ENCODE data around the gene ELFN2.

The ELFN2 gene

DNA sequence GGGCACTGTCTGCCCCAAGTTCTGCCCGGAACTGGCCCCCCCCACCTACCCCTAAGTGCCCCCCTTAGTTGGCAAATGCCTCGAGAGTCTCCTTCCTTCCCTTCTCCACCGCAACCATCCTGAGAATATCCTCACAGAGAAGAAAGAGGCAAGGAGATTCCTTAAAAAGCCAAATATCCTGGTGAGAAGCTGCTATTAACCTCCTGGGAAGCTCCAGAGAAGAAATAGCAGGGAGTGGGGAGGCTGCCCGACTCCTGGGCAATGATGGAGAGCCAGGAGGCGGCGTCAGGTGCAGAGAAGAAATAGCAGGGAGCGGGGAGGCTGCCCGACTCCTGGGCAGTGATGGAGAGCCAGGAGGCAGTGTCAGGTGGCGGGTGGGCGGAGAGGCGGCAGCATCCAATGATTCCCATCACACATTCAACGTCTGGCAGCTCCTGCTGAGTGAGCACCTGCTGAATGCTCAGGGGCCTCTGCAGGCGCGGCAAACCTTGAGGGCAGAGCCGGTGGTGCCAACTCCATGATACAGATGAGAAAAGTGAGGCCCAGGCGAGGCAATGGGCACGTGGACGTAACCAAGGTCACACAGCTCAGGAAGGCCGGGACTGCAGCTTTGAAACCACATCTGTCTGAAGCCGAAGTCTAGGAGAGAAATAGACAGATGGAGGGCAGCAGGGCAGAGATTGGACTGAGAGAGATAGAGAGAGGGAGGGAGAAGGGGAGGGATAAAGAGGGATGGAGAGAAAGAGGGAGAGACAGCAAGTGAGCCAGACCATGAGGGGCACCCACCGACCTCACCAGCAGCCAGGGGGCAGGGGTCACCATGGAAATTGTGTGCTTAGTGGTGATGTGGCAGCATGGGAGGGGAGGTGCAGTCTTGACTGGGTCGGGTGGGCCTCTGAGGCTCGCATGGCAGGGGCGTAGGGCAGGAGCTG, 86.7 kb downstream of the ELFN2 start:
- Histone ChIP-seq H4K91ac (ENCODE audit: low read depth, low read length, poor library complexity) (no peak overlapping the region), H3K14ac (ENCODE audit: low read length) (no peak overlapping the region), H2BK5ac (ENCODE audit: low read length) (no peak overlapping the region), H2AFZ (ENCODE audit: low read length) (no peak overlapping the region), H3K9me3 (replicated peaks in 1 of 2; ENCODE audit: control insufficient read depth in 2 of 2, insufficient read depth in 1 of 2, low read depth in 1 of 2, low read length in 2 of 2) (no peaks in the 10 kb centered on the region), H2AK5ac (ENCODE audit: low read depth, low read length) (peak overlapping the region; percentile 85), H3K4me2 (ENCODE audit: insufficient read depth, low read length, poor library complexity, severe bottlenecking) (no peak overlapping the region), H3K36me3 (replicated peaks in 1 of 2; ENCODE audit: control insufficient read depth in 2 of 2, insufficient read depth in 2 of 2, low read length in 2 of 2) (no peaks in the 10 kb centered on the region), H2BK120ac (ENCODE audit: low read depth, low read length) (peak overlapping the region; percentile 77), H3K9ac (ENCODE audit: low read depth, low read length, poor library complexity) (no peak overlapping the region), H3K27ac (replicated peaks; ENCODE audit: low read length) (no peak overlapping the region), H3K79me1 (ENCODE audit: low read depth, low read length) (no peaks in the 10 kb centered on the region), H3K4me1 (ENCODE audit: control insufficient read depth in 2 of 2, insufficient read depth in 1 of 2, low read depth in 1 of 2, low read length in 2 of 2) (peaks cover 0 to 18% of the 10 kb centered on the region in 2 donors), H3K18ac (ENCODE audit: low read length) (peak overlapping the region; percentile 80), H2BK12ac (ENCODE audit: low read length) (peak overlapping the region; percentile 67), H4K8ac (ENCODE audit: low read depth, low read length) (peak overlapping the region; percentile 56), H3K4ac (ENCODE audit: low read length) (no peak overlapping the region), H2BK15ac (ENCODE audit: low read length) (peak overlapping the region; percentile 77), H3K4me3 (ENCODE audit: low read length in 2 of 2) (peak overlapping the region in 1 of 2 donors; percentile 12), H3K23ac (ENCODE audit: low read depth, low read length, poor library complexity) (peak overlapping the region; percentile 11), H3K27me3 (ENCODE audit: control insufficient read depth in 3 of 3, insufficient read depth in 3 of 3, low read depth in 1 of 3, low read length in 3 of 3) (peaks cover 0 to 78% (median 10%) of the 10 kb centered on the region in 3 experiments)
- DNase-seq (ENCODE audit: low spot score): no peak
- WGBS, 2 donors (ENCODE audit: extremely low coverage in 2 of 2, insufficient read length in 2 of 2, insufficient replicate concordance in 1 of 2): no CpG with 5 or more reads among the region's 24 CpGs

DNA sequence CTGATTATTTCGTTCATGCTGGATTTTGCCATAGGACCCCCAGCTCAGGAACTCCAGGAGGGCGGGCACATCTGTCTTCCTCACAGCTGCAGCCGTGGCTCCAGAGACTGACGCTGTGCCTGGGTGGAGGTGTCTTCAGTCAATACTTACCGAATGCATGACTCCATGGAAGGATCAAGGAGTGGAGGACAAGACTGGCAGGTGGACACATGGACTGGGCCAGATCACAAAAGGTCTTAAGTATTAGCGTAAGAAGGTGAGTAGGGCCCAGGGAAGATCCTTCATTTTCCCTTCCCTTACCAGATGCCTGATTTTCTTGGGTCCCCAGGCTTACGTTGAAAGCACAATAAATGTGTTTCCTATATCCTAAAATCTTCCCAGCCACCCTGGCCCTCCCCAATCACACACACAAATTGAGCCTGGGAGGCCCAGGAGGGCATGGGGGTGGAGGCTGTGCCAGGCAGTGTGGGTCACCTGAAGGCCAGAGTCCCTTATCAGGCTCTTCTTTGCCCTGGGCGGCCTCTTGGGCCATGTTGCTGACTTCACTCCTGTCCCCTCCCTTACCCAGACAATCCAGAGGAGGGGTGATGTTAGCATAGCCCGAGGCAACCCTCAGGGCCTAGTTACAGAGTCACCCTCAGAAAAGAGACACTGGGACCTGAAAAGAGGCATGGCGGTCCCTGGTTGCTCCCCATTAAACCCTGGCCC, 88.6 kb downstream of the ELFN2 start:
- H4K91ac ChIP-seq (ENCODE audit: low read depth, low read length, poor library complexity): peak overlapping the region; percentile 13
- no CpG with 5 or more reads among the region's 10 CpGs for WGBS, 2 donors (ENCODE audit: extremely low coverage in 2 of 2, insufficient read length in 2 of 2, insufficient replicate concordance in 1 of 2)
- H3K27ac ChIP-seq (replicated peaks; ENCODE audit: low read length): no peak overlapping the region
- H3K27me3 ChIP-seq (ENCODE audit: control insufficient read depth in 3 of 3, insufficient read depth in 3 of 3, low read depth in 1 of 3, low read length in 3 of 3): peaks cover 0 to 90% (median 29%) of the 10 kb centered on the region in 3 experiments
- H2BK120ac ChIP-seq (ENCODE audit: low read depth, low read length): no peak overlapping the region
- H3K4me2 ChIP-seq (ENCODE audit: insufficient read depth, low read length, poor library complexity, severe bottlenecking): no peak overlapping the region
- peak overlapping the region in 1 of 2 donors; percentile 23 for H3K4me3 ChIP-seq (ENCODE audit: low read length in 2 of 2)
- no peaks in the 10 kb centered on the region for H3K79me1 ChIP-seq (ENCODE audit: low read depth, low read length)
- H2AK5ac ChIP-seq (ENCODE audit: low read depth, low read length): peak overlapping the region; percentile 88
- no peaks in the 10 kb centered on the region for H3K36me3 ChIP-seq (replicated peaks in 1 of 2; ENCODE audit: control insufficient read depth in 2 of 2, insufficient read depth in 2 of 2, low read length in 2 of 2)
- peak overlapping the region; percentile 33 for H2BK12ac ChIP-seq (ENCODE audit: low read length)
- H3K9me3 ChIP-seq (replicated peaks in 1 of 2; ENCODE audit: control insufficient read depth in 2 of 2, insufficient read depth in 1 of 2, low read depth in 1 of 2, low read length in 2 of 2): no peaks in the 10 kb centered on the region
- no peak overlapping the region for H4K8ac ChIP-seq (ENCODE audit: low read depth, low read length)
- DNase-seq (ENCODE audit: low spot score): no peak
- H3K9ac ChIP-seq (ENCODE audit: low read depth, low read length, poor library complexity): no peak overlapping the region
- H2AFZ ChIP-seq (ENCODE audit: low read length): no peak overlapping the region
- no peak overlapping the region for H3K14ac ChIP-seq (ENCODE audit: low read length)
- no peak overlapping the region for H3K23ac ChIP-seq (ENCODE audit: low read depth, low read length, poor library complexity)
- H3K18ac ChIP-seq (ENCODE audit: low read length): peak overlapping the region; percentile 65
- no peak overlapping the region for H3K4ac ChIP-seq (ENCODE audit: low read length)
- peaks cover 0 to 23% of the 10 kb centered on the region in 2 donors for H3K4me1 ChIP-seq (ENCODE audit: control insufficient read depth in 2 of 2, insufficient read depth in 1 of 2, low read depth in 1 of 2, low read length in 2 of 2)
- no peak overlapping the region for H2BK5ac ChIP-seq (ENCODE audit: low read length)
- H2BK15ac ChIP-seq (ENCODE audit: low read length): no peak overlapping the region

DNA sequence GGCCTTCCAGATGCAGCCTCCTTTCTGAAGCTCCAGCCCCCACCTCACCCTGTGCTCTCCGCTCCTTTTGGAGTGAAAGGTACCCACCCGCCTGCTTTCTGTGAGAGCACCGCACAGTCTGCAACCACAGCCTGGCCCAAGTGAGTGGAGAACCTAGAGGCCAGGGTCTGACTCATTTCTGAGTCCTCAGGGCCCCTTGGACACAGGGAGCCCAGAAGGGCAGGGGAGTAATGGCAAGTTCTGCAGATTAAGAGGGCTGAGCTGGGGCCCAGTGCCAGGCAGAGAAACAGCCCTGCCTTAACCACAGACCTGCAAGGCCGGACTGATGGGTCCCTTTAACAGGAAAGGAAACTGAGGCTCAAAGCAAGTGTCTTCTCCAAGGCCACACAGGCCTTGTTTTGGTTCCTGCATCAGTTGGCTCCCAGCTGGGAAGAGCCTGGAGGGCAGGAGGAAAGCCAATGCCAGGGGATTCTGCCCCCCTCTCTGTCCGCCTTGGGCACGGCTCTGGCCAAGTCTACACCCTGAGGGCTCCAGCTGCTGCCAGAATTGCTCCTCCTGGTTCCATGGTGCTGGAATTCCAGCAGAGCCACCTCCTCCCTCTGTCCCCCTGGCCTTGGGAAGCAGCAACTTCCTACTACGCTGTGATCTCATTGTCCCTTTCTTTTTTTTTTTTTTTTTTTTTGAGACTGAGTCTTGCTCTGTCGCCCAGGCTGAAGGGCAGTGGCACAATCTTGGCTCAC, 89.9 kb downstream of the ELFN2 start:
- no peak overlapping the region for H2BK5ac ChIP-seq (ENCODE audit: low read length)
- no peak overlapping the region for H3K4ac ChIP-seq (ENCODE audit: low read length)
- no peak overlapping the region for H3K4me3 ChIP-seq (ENCODE audit: low read length in 2 of 2)
- no peak overlapping the region for H3K14ac ChIP-seq (ENCODE audit: low read length)
- peak overlapping the region; percentile 89 for H2AK5ac ChIP-seq (ENCODE audit: low read depth, low read length)
- H3K9ac ChIP-seq (ENCODE audit: low read depth, low read length, poor library complexity): no peak overlapping the region
- peak overlapping the region; percentile 87 for H2BK15ac ChIP-seq (ENCODE audit: low read length)
- peak overlapping the region; percentile 19 for H3K23ac ChIP-seq (ENCODE audit: low read depth, low read length, poor library complexity)
- H3K27ac ChIP-seq (replicated peaks; ENCODE audit: low read length): no peak overlapping the region
- no peak overlapping the region for H4K8ac ChIP-seq (ENCODE audit: low read depth, low read length)
- no peaks in the 10 kb centered on the region for H3K36me3 ChIP-seq (replicated peaks in 1 of 2; ENCODE audit: control insufficient read depth in 2 of 2, insufficient read depth in 2 of 2, low read length in 2 of 2)
- no peak overlapping the region for H2AFZ ChIP-seq (ENCODE audit: low read length)
- DNase-seq (ENCODE audit: low spot score): no peak
- H3K18ac ChIP-seq (ENCODE audit: low read length): peak overlapping the region; percentile 78
- peaks cover 0 to 23% of the 10 kb centered on the region in 2 donors for H3K4me1 ChIP-seq (ENCODE audit: control insufficient read depth in 2 of 2, insufficient read depth in 1 of 2, low read depth in 1 of 2, low read length in 2 of 2)
- H3K4me2 ChIP-seq (ENCODE audit: insufficient read depth, low read length, poor library complexity, severe bottlenecking): no peak overlapping the region
- H3K9me3 ChIP-seq (replicated peaks in 1 of 2; ENCODE audit: control insufficient read depth in 2 of 2, insufficient read depth in 1 of 2, low read depth in 1 of 2, low read length in 2 of 2): no peaks in the 10 kb centered on the region
- no peak overlapping the region for H2BK12ac ChIP-seq (ENCODE audit: low read length)
- no peak overlapping the region for H2BK120ac ChIP-seq (ENCODE audit: low read depth, low read length)
- H4K91ac ChIP-seq (ENCODE audit: low read depth, low read length, poor library complexity): no peak overlapping the region
- no CpG with 5 or more reads among the region's 8 CpGs for WGBS, 2 donors (ENCODE audit: extremely low coverage in 2 of 2, insufficient read length in 2 of 2, insufficient replicate concordance in 1 of 2)
- peaks cover 0 to 97% (median 34%) of the 10 kb centered on the region in 3 experiments for H3K27me3 ChIP-seq (ENCODE audit: control insufficient read depth in 3 of 3, insufficient read depth in 3 of 3, low read depth in 1 of 3, low read length in 3 of 3)
- H3K79me1 ChIP-seq (ENCODE audit: low read depth, low read length): peaks cover under 1% of the 10 kb centered on the region
